NB4 (cell line): ENCODE data around the gene PRPF6.

Experiments used
- DNase-seq: peaks from one replicate; pipeline ENCODE4 v3.0.0; 2010; ENCODE audit warnings: low read depth
- H3K4me3 ChIP-seq: one replicate; pipeline ENCODE4 v1.5.1; 2011; ENCODE audit warnings: mild to moderate bottlenecking, low read depth, low read length, moderate library complexity
- CTCF ChIP-seq: IDR thresholded peaks from one replicate; pipeline ENCODE4 v1.5.1; 2012; ENCODE audit warnings: low read depth, low read length
- MAX ChIP-seq: IDR thresholded peaks from 2 replicates; pipeline ENCODE4 v1.6.1; 2011; ENCODE audit warnings: low read depth, low read length
- MYC ChIP-seq: IDR thresholded peaks from 2 replicates; pipeline ENCODE4 v1.6.1; 2011; ENCODE audit warnings: low read depth, low read length
- POLR2A ChIP-seq: IDR thresholded peaks from 2 replicates; pipeline ENCODE4 v1.6.1; 2011; ENCODE audit warnings: mild to moderate bottlenecking; ENCODE audit not compliant: insufficient read length; ENCODE audit errors: extremely low read depth

The PRPF6 gene

GRCh38 chr20:63963348-63963741 lies 17.6 kb upstream of the PRPF6 start:
- DNase-seq: no peak
- TF ChIP-seq POLR2A (no peak), MYC (no peak), MAX (no peak), CTCF (no peak)
- no peak overlapping the region for H3K4me3 ChIP-seq

GRCh38 chr20:63963784-63964301 lies 17.1 kb upstream of the PRPF6 start:
- DNase-seq: no peak
- TF ChIP-seq MAX (no peak), MYC (no peak), CTCF (no peak), POLR2A (no peak)
- H3K4me3 ChIP-seq: no peak overlapping the region

GRCh38 chr20:63964412-63964811 lies 16.5 kb upstream of the PRPF6 start:
- DNase-seq: no peak
- no peak overlapping the region for H3K4me3 ChIP-seq
- TF ChIP-seq CTCF: no peak
- no peak for TF ChIP-seq MAX
- TF ChIP-seq POLR2A: no peak
- TF ChIP-seq MYC: no peak

GRCh38 chr20:63966172-63966943 lies 14.6 kb upstream of the PRPF6 start:
- TF ChIP-seq CTCF: no peak
- no peak for TF ChIP-seq MYC
- no peak for TF ChIP-seq MAX
- TF ChIP-seq POLR2A: no peak
- DNase-seq: no peak
- H3K4me3 ChIP-seq: no peak overlapping the region

GRCh38 chr20:63966944-63967322 lies 14.0 kb upstream of the PRPF6 start:
- DNase-seq: no peak
- TF ChIP-seq MAX (no peak), MYC (no peak), POLR2A (no peak), CTCF (no peak)
- no peak overlapping the region for H3K4me3 ChIP-seq
